ENCODE data around the gene PRAMEF5. TPM values are rescaled to one million over a fixed set of nuclear protein-coding genes. Genes with fewer than 3 reads are reported as not detected.
"Not testable (repeated sequence)": the region's sequence is repeated elsewhere in the genome, so short reads cannot be mapped to it uniquely, and the experiment has no call there.

Gene PRAMEF5
- total and polyA plus RNA-seq, 2 donors (not counting 1 experiment from before 2014, with no cell fraction given): not detected

GRCh38 chr1:13279617-13280016 lies 25.6 kb downstream of the PRAMEF5 start:
- H3K4me3 ChIP-seq (ENCODE audit: control extremely low read depth in 1 of 5, extremely low read depth in 1 of 5, insufficient read depth in 1 of 5, low read depth in 2 of 5, low read length in 4 of 5); POLR2A ChIA-PET; H3K27ac ChIP-seq (ENCODE audit: low read length in 2 of 2); intact Hi-C loops (cut with micrococcal nuclease); H3K9me3 ChIP-seq (ENCODE audit: control extremely low read depth in 1 of 3, control insufficient read depth in 2 of 3, insufficient read depth in 1 of 3, low read length in 2 of 3); CTCF ChIA-PET; H3K9ac ChIP-seq (ENCODE audit: low read length); H3K27me3 Mint-ChIP-seq; H3K36me3 ChIP-seq (replicated peaks in 1 of 2; ENCODE audit: control extremely low read depth in 1 of 2, control insufficient read depth in 1 of 2, extremely low read depth in 1 of 2, insufficient read depth in 2 of 2, low read length in 1 of 2); H4K20me1 ChIP-seq (ENCODE audit: control insufficient read depth, insufficient read depth, low read length, poor library complexity, severe bottlenecking); H3K27me3 ChIP-seq (replicated peaks in 1 of 4; ENCODE audit: control extremely low read depth in 1 of 4, control insufficient read depth in 3 of 4, insufficient read depth in 4 of 4, low read length in 3 of 4); H3K27ac Mint-ChIP-seq; H2AFZ ChIP-seq (ENCODE audit: insufficient read depth, low read depth, low read length, poor library complexity, severe bottlenecking); DNase-seq; H3K9me3 Mint-ChIP-seq (ENCODE audit: insufficient read depth); H3K4me1 Mint-ChIP-seq; ATAC-seq (ENCODE audit: low read depth); H3K79me2 ChIP-seq (ENCODE audit: control insufficient read depth, insufficient read depth, low read length); H3K4me2 ChIP-seq (replicated peaks; ENCODE audit: low read depth, low read length, poor library complexity, severe bottlenecking); H3K4me1 ChIP-seq (ENCODE audit: control insufficient read depth in 2 of 2, insufficient read depth in 2 of 2, low read length in 2 of 2); H3K4me3 Mint-ChIP-seq: not testable (repeated sequence)
- WGBS (ENCODE audit: insufficient coverage): 100% methylated on average over 1 of the region's 3 CpGs

DNA sequence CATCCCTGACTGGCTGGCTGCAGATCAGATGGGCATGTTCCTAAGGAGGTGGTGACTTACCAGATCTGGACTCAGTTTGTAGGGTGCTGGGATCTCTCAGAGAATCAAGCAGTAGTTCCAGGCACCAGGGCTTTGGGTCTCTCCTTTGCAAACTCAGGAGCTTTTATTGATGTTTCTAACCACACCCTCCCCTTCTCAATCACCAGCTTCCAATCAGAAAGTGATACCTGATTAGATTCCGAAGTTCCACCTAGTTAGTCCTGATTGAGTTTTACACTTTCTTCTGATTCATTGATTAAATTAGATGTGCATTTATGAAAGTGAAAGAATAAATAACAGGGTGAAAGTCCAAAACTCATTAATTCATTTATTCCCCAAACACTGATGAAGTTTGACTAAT lies 31.0 kb downstream of the PRAMEF5 start, which contains the start of gene PRAMEF8:
PRAMEF8 (minus strand) TSS at position 101 of the 400 bp plus-strand sequence. CDS start 1,046 bp downstream, outside the sequence.
- H3K4me2 ChIP-seq (replicated peaks; ENCODE audit: low read depth, low read length, poor library complexity, severe bottlenecking); H3K4me3 ChIP-seq (ENCODE audit: control extremely low read depth in 1 of 5, extremely low read depth in 1 of 5, insufficient read depth in 1 of 5, low read depth in 2 of 5, low read length in 4 of 5); H3K9me3 Mint-ChIP-seq (ENCODE audit: insufficient read depth); H3K36me3 ChIP-seq (replicated peaks in 1 of 2; ENCODE audit: control extremely low read depth in 1 of 2, control insufficient read depth in 1 of 2, extremely low read depth in 1 of 2, insufficient read depth in 2 of 2, low read length in 1 of 2); CTCF ChIA-PET; H3K4me1 ChIP-seq (ENCODE audit: control insufficient read depth in 2 of 2, insufficient read depth in 2 of 2, low read length in 2 of 2); H3K79me2 ChIP-seq (ENCODE audit: control insufficient read depth, insufficient read depth, low read length); H3K4me3 Mint-ChIP-seq; H3K27ac ChIP-seq (ENCODE audit: low read length in 2 of 2); intact Hi-C loops (cut with micrococcal nuclease); H2AFZ ChIP-seq (ENCODE audit: insufficient read depth, low read depth, low read length, poor library complexity, severe bottlenecking); POLR2A ChIA-PET; H3K27ac Mint-ChIP-seq; H3K9me3 ChIP-seq (ENCODE audit: control extremely low read depth in 1 of 3, control insufficient read depth in 2 of 3, insufficient read depth in 1 of 3, low read length in 2 of 3); H3K4me1 Mint-ChIP-seq; H3K27me3 ChIP-seq (replicated peaks in 1 of 4; ENCODE audit: control extremely low read depth in 1 of 4, control insufficient read depth in 3 of 4, insufficient read depth in 4 of 4, low read length in 3 of 4); DNase-seq; ATAC-seq (ENCODE audit: low read depth); H3K9ac ChIP-seq (ENCODE audit: low read length); H4K20me1 ChIP-seq (ENCODE audit: control insufficient read depth, insufficient read depth, low read length, poor library complexity, severe bottlenecking); H3K27me3 Mint-ChIP-seq: not testable (repeated sequence)
- no CpG with 5 or more reads among the region's 1 CpG for WGBS (ENCODE audit: insufficient coverage)

DNA sequence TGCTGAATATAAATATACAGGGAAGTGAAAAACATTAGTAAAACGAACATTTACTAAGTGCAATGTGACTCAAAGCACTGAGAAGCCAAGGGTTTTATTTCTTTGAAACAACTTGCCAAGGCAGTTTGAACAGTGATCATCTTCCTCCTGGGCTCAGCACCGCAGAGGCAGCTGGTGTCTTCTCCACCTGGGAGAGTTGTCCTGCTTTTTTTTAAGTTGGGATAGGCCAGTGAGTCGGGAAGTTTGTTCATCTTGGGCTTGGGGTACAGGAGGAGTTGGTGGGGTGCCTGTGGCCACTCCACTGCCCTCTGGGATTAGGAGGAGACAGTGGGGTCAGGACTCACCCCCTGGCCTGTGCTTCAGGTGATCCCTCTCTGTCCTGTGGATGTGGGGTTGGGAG lies 35.0 kb downstream of the PRAMEF5 start:
- H3K79me2 ChIP-seq (ENCODE audit: control insufficient read depth, insufficient read depth, low read length); H3K27me3 ChIP-seq (replicated peaks in 1 of 4; ENCODE audit: control extremely low read depth in 1 of 4, control insufficient read depth in 3 of 4, insufficient read depth in 4 of 4, low read length in 3 of 4); H3K4me2 ChIP-seq (replicated peaks; ENCODE audit: low read depth, low read length, poor library complexity, severe bottlenecking); H3K4me1 Mint-ChIP-seq; H4K20me1 ChIP-seq (ENCODE audit: control insufficient read depth, insufficient read depth, low read length, poor library complexity, severe bottlenecking); H3K4me1 ChIP-seq (ENCODE audit: control insufficient read depth in 2 of 2, insufficient read depth in 2 of 2, low read length in 2 of 2); H3K27me3 Mint-ChIP-seq; CTCF ChIA-PET; H3K36me3 ChIP-seq (replicated peaks in 1 of 2; ENCODE audit: control extremely low read depth in 1 of 2, control insufficient read depth in 1 of 2, extremely low read depth in 1 of 2, insufficient read depth in 2 of 2, low read length in 1 of 2); DNase-seq; intact Hi-C loops (cut with micrococcal nuclease); H3K9ac ChIP-seq (ENCODE audit: low read length); H3K27ac Mint-ChIP-seq; H3K27ac ChIP-seq (ENCODE audit: low read length in 2 of 2); H3K4me3 ChIP-seq (ENCODE audit: control extremely low read depth in 1 of 5, extremely low read depth in 1 of 5, insufficient read depth in 1 of 5, low read depth in 2 of 5, low read length in 4 of 5); H2AFZ ChIP-seq (ENCODE audit: insufficient read depth, low read depth, low read length, poor library complexity, severe bottlenecking); H3K9me3 Mint-ChIP-seq (ENCODE audit: insufficient read depth); ATAC-seq (ENCODE audit: low read depth); H3K4me3 Mint-ChIP-seq; H3K9me3 ChIP-seq (ENCODE audit: control extremely low read depth in 1 of 3, control insufficient read depth in 2 of 3, insufficient read depth in 1 of 3, low read length in 2 of 3); POLR2A ChIA-PET: not testable (repeated sequence)
- no CpG with 5 or more reads among the region's 3 CpGs for WGBS (ENCODE audit: insufficient coverage)

DNA sequence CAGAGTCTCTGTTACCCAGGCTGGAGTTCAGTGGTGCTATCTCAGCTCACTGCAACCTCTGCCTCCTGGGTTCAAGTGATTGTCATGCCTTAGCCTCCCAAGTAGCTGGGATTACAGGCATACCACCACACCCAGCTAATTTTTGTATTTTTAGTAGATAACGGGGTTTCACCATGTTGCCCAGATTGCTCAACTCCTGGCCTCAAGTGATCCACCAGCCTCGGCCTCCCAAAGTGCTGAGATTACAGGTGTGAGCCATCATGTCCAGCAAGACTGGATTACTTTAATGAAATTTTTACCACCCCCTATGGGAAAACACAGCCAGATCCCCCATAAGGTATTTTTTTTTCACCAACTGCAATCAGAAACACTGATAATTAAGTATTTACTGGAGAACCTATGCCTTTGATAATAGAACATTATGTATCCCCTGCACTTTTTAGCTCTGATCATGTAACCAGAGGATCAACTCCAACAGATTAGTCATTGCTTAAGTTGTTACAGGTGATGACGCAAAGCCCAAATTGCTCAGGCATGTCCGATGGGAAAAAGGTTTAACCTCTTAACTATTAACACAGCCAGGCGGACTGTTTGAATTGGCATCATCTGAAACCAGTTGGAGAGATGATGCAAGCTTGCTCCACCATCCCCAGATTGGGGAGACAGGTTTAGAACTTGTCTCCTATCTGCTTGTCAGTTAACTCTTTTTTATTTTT lies 43.4 kb downstream of the PRAMEF5 start:
- H3K4me1 ChIP-seq (ENCODE audit: control insufficient read depth in 2 of 2, insufficient read depth in 2 of 2, low read length in 2 of 2); H3K9me3 ChIP-seq (ENCODE audit: control extremely low read depth in 1 of 3, control insufficient read depth in 2 of 3, insufficient read depth in 1 of 3, low read length in 2 of 3); H3K27me3 ChIP-seq (replicated peaks in 1 of 4; ENCODE audit: control extremely low read depth in 1 of 4, control insufficient read depth in 3 of 4, insufficient read depth in 4 of 4, low read length in 3 of 4); H3K27ac Mint-ChIP-seq; H3K4me2 ChIP-seq (replicated peaks; ENCODE audit: low read depth, low read length, poor library complexity, severe bottlenecking); H3K9me3 Mint-ChIP-seq (ENCODE audit: insufficient read depth); POLR2A ChIA-PET; H4K20me1 ChIP-seq (ENCODE audit: control insufficient read depth, insufficient read depth, low read length, poor library complexity, severe bottlenecking); H3K27ac ChIP-seq (ENCODE audit: low read length in 2 of 2); H3K4me3 ChIP-seq (ENCODE audit: control extremely low read depth in 1 of 5, extremely low read depth in 1 of 5, insufficient read depth in 1 of 5, low read depth in 2 of 5, low read length in 4 of 5); CTCF ChIA-PET; H3K4me3 Mint-ChIP-seq; H3K9ac ChIP-seq (ENCODE audit: low read length); ATAC-seq (ENCODE audit: low read depth); H3K36me3 ChIP-seq (replicated peaks in 1 of 2; ENCODE audit: control extremely low read depth in 1 of 2, control insufficient read depth in 1 of 2, extremely low read depth in 1 of 2, insufficient read depth in 2 of 2, low read length in 1 of 2); H3K27me3 Mint-ChIP-seq; H2AFZ ChIP-seq (ENCODE audit: insufficient read depth, low read depth, low read length, poor library complexity, severe bottlenecking); DNase-seq; intact Hi-C loops (cut with micrococcal nuclease); H3K79me2 ChIP-seq (ENCODE audit: control insufficient read depth, insufficient read depth, low read length); H3K4me1 Mint-ChIP-seq: not testable (repeated sequence)
- WGBS (ENCODE audit: insufficient coverage): no CpG with 5 or more reads among the region's 5 CpGs

Measured in B cell (primary cell).